A549 (cell line): ENCODE results near the gene MCTP2.

Experiments used
- CBX2 ChIP-seq: fragments of 200-600 bp; sonication (generic); IDR thresholded peaks from 2 replicates; pipeline ENCODE4 v1.6.1; 2016; ENCODE audit warnings: low read depth, mild to moderate bottlenecking, borderline replicate concordance
- CBX8 ChIP-seq: fragments of 200-600 bp; sonication (generic); IDR thresholded peaks from 2 replicates; pipeline ENCODE4 v1.6.1; 2016
- CHD4 ChIP-seq: fragments of 200-600 bp; sonication (generic); IDR thresholded peaks from 2 replicates; pipeline ENCODE4 v1.6.1; 2016; ENCODE audit warnings: antibody characterized with exemption, mild to moderate bottlenecking, borderline replicate concordance
- CTCF ChIP-seq: fragments of >200 bp; sonication (Bioruptor Twin); formaldehyde crosslinking; IDR thresholded peaks from 3 replicates; pipeline ENCODE4 v1.5.1; 2016
- EP300 ChIP-seq, 2 experiments: fragments of >200 bp; sonication (Bioruptor Twin); formaldehyde crosslinking; IDR thresholded peaks; 2 replicates in 1 of 2; 3 replicates in 1 of 2; pipeline ENCODE4 v1.6.1; 2016 to 2017
- HDAC2 ChIP-seq: fragments of 200-600 bp; sonication (generic); IDR thresholded peaks from 2 replicates; pipeline ENCODE4 v1.6.1; 2016
- MAFK ChIP-seq: fragments of 450-650 bp; IDR thresholded peaks from 2 replicates; pipeline ENCODE4 v1.6.1; 2014; ENCODE audit not compliant: partially characterized antibody
- MAX ChIP-seq: IDR thresholded peaks from 2 replicates; pipeline ENCODE4 v1.6.1; 2012
- RAD21 ChIP-seq, 2 experiments: fragments of >200 bp in 1 of 2; sonication (Bioruptor Twin) in 1 of 2; formaldehyde crosslinking in 1 of 2; IDR thresholded peaks in 1 of 2; conservative IDR thresholded peaks in 1 of 2; 2 replicates in 1 of 2; 3 replicates in 1 of 2; pipeline ENCODE4 v1.6.1; 2012 to 2018; ENCODE audit warnings: inconsistent platforms in 1 of 2
- RFX5 ChIP-seq: fragments of 450-650 bp; IDR thresholded peaks from 2 replicates; pipeline ENCODE4 v1.7.1; 2014; ENCODE audit warnings: antibody characterized with exemption, mild to moderate bottlenecking, moderate library complexity
- TP53 ChIP-seq: fragments of 250-450 bp; sonication (Bioruptor Pico); IDR thresholded peaks from 2 replicates; pipeline ENCODE4 v1.5.0; 2021; ENCODE audit warnings: mild to moderate bottlenecking, moderate library complexity

GRCh38 chr15:94411285-94411684, 179.9 kb downstream of the MCTP2 start:
- TF ChIP-seq CBX8 (no peak), CHD4 (no peak), EP300 (IDR thresholded peaks at IDR 0.05) (no peak), HDAC2 (no peak), CTCF (no peak), MAFK (no peak), RAD21 (conservative IDR thresholded peaks at IDR 0.05 in 1 of 2, IDR thresholded peaks at IDR 0.05 in 1 of 2) (no peak), RFX5 (no peak), TP53 (CRISPR knock-in tag) (no peak), MAX (no peak), CBX2 (no peak)
